ENCODE measurements around the gene SLX4IP.

SLX4IP gene

GRCh38 chr20:10639077-10639736 lies 204.1 kb downstream of the SLX4IP start:
- no peak for DNase-seq

GRCh38 chr20:10639737-10640556 lies 204.8 kb downstream of the SLX4IP start:
- DNase-seq = no peak

- DNase-seq = no peak
These were observed 205.8 kb downstream of the SLX4IP start for GRCh38 chr20:10640897-10641296.

GRCh38 chr20:10641467-10641866 lies 206.4 kb downstream of the SLX4IP start:
- no peak for DNase-seq

- DNase-seq = no peak
These were observed 206.8 kb downstream of the SLX4IP start for GRCh38 chr20:10641893-10642292.

- DNase-seq = no peak
These were observed 207.9 kb downstream of the SLX4IP start for GRCh38 chr20:10642856-10643559.

GRCh38 chr20:10643560-10643873 lies 208.4 kb downstream of the SLX4IP start:
- DNase-seq = no peak

- DNase-seq = no peak
These were observed 209.5 kb downstream of the SLX4IP start for GRCh38 chr20:10644458-10645204.

- no peak for DNase-seq
These were observed 210.1 kb downstream of the SLX4IP start for GRCh38 chr20:10645205-10645570.

GRCh38 chr20:10646006-10646405 lies 210.9 kb downstream of the SLX4IP start:
- DNase-seq = no peak

- no peak for DNase-seq
These were observed 211.8 kb downstream of the SLX4IP start for GRCh38 chr20:10646886-10647420.

GRCh38 chr20:10647471-10647870 lies 212.4 kb downstream of the SLX4IP start:
- DNase-seq = no peak

GRCh38 chr20:10647909-10648308 lies 212.8 kb downstream of the SLX4IP start:
- no peak for DNase-seq

GRCh38 chr20:10648651-10649050 lies 213.5 kb downstream of the SLX4IP start:
- no peak for DNase-seq

GRCh38 chr20:10649080-10649796 lies 214.1 kb downstream of the SLX4IP start:
- DNase-seq = no peak

GRCh38 chr20:10649797-10650160 lies 214.7 kb downstream of the SLX4IP start:
- DNase-seq = no peak

- no peak for DNase-seq
These were observed 216.3 kb downstream of the SLX4IP start for GRCh38 chr20:10651227-10651990.

- DNase-seq = no peak
These were observed 217.1 kb downstream of the SLX4IP start for GRCh38 chr20:10652185-10652584.

GRCh38 chr20:10652660-10653261 lies 217.7 kb downstream of the SLX4IP start:
- no peak for DNase-seq

GRCh38 chr20:10653599-10654249 lies 218.6 kb downstream of the SLX4IP start:
- no peak for DNase-seq

GRCh38 chr20:10654250-10654610 lies 219.1 kb downstream of the SLX4IP start:
- no peak for DNase-seq

All from stimulated activated CD4-positive, alpha-beta T cell treated with anti-CD3 and anti-CD28 coated beads, Interleukin-4, amount 100 ng/mL, for 24 hours (primary cell).